KOPT-K1 (cell line): ENCODE measurements around the gene SLX9.

Source experiments
- H3K27ac ChIP-seq: fragments of 200-600 bp; sonication (generic); 2 replicates; pipeline ENCODE4 v1.5.1; 2016; ENCODE audit warnings: antibody characterized with exemption, mild to moderate bottlenecking, low read depth, low read length; ENCODE audit not compliant: poor library complexity, severe bottlenecking
- H3K36me3 ChIP-seq: fragments of 200-600 bp; sonication (generic); 2 replicates; pipeline ENCODE4 v1.5.1; 2017; ENCODE audit warnings: antibody characterized with exemption, mild to moderate bottlenecking, low read length, moderate library complexity; ENCODE audit not compliant: insufficient read depth
- H3K9me3 ChIP-seq: fragments of 200-600 bp; sonication (generic); 2 replicates; pipeline ENCODE4 v1.5.1; 2017; ENCODE audit warnings: antibody characterized with exemption, low read length, mild to moderate bottlenecking; ENCODE audit not compliant: insufficient read depth, poor library complexity, severe bottlenecking

The SLX9 gene

DNA sequence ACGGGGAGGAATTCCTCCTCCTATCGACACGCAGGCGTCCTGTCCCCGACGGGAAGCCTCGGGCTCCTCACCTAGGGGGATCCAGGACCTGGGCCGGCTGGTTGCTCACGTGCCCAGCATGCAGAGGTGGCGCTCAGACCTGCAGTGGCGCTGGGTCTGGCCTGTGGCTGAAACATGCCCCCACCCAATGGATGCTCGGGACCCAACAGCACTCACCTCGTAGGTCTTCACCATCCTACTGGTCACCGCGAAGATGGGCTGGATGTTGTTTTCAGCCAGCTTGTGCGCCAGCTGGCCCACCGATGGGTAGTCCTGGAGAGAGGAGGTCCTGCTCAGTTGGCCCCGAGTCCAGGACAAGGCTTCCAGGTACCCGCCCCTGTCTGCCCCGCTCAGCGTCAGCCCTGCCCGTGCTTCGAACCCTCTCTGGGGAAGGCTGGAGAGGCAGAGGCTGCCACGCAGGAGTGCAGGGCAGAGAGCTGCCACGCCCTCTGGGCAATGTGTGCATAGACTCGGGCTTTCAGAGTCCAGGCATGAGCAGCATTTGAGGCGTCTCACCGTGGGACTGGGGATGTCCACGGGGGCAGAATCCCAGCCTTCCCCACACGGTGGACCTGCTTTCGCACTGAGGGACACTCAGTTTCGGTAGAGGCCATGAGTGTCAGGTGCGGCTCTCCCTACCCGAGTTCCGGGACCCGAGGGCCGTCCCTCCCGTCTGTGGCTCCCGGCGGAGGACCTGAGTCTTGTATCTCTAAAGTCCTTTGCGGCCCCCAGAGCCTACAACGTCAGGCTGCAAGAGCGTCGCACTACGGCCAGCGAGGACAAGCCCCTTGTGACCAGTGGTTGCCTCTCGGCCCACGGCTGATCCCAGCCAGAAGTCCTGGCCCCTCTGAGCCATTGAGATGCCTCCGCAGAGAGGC lies 40.7 kb upstream of the SLX9 start:
- Histone ChIP-seq H3K9me3 (peaks cover 6% of the 10 kb centered on the region), H3K36me3 (peaks cover 89% of the 10 kb centered on the region), H3K27ac (no peak overlapping the region)

DNA sequence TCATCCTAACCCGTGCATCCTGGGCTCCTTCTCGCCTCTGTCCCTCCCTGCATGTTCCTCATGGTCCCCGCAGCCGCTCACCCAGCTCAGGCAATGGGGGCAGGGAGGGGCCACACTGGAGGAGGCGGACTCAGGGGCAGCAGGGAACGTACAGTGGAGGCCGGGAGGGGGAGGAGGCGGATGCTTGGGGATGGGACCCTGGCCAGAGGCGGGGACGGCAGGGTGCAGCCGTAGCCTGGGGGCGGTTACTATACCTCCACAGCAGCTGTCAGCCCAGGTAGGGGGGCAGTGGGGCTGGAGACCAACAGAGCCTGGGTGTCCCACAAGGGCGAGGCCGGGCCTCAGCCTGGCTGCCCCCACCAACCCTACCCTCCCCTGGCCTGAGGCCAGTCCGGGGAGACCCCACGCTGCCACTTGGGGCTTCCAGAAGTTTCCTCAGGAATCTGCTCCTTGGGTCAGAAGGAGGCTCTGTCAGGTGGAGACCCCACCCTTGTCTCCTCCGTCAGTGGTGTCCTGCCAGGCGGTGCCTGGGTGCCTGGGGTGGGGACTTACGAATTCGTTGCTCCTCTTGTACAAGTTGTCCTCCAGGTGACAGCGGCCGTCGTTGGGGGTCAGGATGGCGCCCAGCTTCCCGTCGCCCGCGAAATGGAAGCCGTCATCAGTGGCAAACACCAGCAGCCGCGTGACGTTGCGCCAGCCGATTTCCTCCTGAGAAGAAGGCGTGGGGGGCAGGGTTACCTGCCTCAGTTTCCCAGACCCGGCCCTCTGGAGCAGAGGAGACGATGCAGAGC lies 39.9 kb upstream of the SLX9 start:
- H3K9me3 ChIP-seq, result peaks cover 6% of the 10 kb centered on the region
- no peak overlapping the region for H3K27ac ChIP-seq
- peaks cover 92% of the 10 kb centered on the region for H3K36me3 ChIP-seq

DNA sequence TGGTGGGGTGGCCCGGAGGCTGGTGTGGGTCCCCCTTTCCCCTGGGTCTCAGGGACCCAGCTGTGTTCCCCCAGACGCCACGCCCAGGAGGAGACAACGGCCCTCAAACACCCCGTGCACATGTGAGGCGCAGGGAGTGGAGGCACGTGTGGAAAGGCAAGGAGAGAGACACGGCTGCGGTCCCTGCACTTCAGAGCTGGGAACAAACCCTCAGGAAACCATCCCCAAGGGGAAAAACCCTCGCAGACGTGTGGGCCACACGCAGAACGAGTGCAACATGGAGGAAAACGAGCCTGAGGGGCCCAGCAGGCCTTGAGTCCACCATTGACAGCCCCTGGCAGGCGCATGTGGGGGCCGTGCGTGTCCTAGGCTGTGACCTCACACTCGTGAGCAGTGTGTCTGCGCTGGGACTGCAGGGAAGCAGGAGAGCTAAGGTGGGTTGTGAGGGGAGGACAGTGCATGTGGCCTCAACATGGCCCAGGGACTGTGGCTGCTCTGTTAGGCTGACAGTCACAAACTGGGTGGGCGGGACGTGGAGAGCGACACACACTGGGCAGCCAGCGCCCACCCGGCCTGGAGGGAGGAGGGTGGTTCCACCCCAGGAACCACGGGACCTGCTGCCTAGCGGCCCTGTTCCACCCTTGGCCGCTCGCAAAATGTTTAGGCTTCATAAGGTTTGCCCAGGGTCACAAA lies 39.1 kb upstream of the SLX9 start:
- Histone ChIP-seq H3K27ac (no peak overlapping the region), H3K36me3 (peaks cover 96% of the 10 kb centered on the region), H3K9me3 (peaks cover 6% of the 10 kb centered on the region)

DNA sequence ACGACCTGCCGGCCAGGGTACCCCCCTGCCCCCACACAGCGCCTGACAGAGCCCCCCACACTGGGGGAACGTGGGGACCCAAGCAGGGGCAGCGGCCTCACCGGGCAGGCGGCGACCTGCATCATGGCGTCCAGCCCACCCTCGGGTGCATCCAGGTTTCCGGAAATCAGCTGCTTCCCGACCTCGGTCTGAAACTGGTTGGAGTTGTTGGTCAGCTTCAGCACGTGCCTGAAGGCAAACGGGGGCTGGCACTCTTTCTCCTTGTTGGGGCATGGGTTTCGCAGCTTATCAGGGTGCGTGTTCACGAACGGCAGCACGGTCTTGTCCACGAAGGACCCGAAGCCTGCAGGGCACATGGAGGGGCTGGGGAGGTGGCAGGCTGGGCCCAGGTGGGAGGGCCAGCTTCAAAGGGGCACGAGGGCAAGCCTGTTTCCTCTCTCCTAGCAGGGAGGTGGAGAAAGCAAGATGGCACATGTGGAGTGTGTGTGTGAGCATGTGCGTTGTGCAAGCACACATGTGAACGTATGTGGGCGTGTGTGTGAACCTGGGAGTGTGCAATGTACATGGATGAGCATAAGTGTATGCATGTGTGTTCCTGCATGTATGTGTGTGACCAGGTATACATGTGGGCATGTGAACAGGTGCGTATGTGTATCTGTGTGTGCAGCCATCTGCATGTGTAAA lies 38.3 kb upstream of the SLX9 start:
- Histone ChIP-seq H3K36me3 (peaks cover 100% of the 10 kb centered on the region), H3K9me3 (peaks cover 6% of the 10 kb centered on the region), H3K27ac (no peak overlapping the region)

DNA sequence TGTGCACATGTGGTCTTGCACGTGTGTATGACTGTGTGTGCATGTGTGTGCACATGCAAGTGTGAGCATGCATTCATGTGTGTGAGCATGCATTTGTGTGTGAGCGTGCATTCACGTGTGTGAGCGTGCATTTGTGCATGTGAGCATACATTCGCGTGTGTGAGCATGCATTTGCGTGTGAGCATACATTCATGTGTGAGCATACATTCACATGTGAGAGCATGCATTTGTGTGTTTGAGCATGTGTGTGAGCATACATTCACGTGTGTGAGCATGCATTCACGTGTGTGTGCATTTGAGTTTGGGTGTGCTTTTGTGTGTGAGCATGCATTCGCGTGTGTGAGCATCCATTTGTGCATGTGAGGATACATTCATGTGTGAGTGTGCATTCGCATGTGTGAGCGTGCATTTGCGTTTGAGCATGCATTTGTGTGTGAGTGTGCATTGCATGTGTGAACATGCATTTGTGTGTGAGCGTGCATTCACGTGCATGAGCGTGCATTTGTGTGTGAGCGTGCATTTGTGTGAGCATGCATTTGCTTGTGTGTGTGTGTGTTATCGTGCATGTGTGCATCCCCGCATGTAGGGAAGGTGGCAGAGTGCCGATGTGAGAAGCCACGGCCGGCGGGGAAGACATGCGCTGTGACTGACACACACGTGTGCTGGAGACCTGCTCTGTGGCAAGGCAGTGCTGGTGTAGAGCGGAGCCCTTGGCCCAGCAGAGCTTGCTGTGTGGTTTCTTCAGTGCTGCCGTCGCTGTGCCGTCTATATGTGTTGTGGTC lies 37.4 kb upstream of the SLX9 start:
- Histone ChIP-seq H3K36me3 (peaks cover 100% of the 10 kb centered on the region), H3K27ac (no peak overlapping the region), H3K9me3 (peaks cover 6% of the 10 kb centered on the region)

DNA sequence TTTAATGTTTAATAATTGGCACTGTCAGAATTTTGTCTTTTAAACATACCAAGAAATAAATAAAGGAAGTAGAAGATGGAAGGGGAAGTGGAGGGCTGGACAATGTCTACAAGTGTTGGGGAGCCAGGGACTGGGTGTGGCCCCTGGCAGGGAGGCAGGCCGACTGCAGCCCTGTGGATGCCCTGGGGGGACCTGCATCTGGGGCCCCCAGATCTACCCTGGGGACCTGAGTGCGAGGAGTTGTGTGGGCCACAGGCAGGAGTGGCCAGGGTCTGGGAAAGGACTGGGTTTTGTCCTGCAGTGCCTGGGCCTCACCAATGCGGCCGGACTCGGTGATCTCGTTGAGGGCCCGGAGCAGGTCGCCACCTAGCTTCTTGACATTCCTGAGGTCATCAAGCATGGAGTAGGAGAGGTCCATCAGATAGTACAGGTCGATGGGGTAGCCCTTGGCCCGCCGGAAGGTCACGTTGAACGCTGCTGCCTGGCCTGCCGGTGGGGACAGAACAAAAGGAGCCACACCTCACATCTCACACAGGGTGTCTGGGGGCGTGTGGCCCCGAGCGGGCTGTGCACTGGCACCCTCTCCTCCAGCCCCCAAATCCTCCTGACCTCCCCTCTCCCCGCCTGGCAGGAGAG lies 36.7 kb upstream of the SLX9 start:
- peaks cover 94% of the 10 kb centered on the region for H3K36me3 ChIP-seq
- H3K27ac ChIP-seq, result no peak overlapping the region
- peaks cover 6% of the 10 kb centered on the region for H3K9me3 ChIP-seq

DNA sequence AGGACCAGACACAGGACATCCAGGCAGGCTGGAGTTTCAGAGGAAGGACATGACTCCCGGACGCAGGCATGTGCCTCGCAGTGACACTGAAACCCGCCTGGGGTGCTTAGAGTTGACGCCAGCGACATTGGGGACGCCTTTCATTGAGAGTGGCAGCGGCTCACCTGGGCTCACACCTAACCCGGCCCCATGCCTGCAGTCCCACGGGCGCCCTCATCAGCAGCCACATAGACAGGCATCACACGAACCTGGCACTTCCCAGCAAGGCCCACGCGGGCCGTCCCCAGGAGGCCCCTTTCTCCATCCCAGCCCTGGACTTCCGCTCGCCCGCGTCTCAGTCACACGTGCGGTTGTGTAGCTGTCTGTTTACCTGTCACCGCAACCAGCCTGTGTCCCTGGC lies 36.1 kb upstream of the SLX9 start:
- H3K36me3 ChIP-seq, result peaks cover 92% of the 10 kb centered on the region

DNA sequence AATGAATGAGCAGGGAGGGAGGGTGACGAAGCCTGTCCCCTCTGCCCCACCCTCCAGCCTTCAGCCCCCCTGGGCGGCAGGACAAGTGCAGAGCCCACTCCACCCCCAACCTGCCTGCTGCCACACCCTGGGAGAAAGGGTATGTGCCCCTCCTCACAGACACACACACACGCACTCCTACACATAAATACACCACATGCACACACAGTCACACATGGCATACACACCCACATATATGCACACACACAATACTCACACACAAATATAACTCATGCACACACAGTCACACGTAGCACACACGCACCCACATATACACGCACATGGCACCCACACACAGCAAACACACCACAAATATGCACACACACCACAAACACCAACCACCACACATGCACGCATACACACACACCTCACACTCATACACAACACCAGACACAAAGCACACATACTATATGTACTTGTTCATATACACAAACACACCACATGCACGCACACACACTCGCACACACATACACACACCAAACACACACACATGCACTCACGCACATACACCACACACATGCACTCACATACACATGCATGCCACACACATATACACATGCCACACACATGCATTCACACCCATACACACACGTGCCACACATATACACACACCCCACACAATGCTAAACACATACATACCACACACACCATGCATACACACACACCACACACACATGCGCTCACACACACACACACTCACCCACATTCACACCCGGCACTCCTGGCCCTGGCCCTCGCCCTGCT lies 35.5 kb upstream of the SLX9 start:
- H3K27ac ChIP-seq, result no peak overlapping the region
- peaks cover 6% of the 10 kb centered on the region for H3K9me3 ChIP-seq
- H3K36me3 ChIP-seq, result peaks cover 92% of the 10 kb centered on the region

More for the DNA sequence above, 36.1 kb upstream of the SLX9 start:
- Histone ChIP-seq H3K9me3 (peaks cover 6% of the 10 kb centered on the region), H3K27ac (no peak overlapping the region)

DNA sequence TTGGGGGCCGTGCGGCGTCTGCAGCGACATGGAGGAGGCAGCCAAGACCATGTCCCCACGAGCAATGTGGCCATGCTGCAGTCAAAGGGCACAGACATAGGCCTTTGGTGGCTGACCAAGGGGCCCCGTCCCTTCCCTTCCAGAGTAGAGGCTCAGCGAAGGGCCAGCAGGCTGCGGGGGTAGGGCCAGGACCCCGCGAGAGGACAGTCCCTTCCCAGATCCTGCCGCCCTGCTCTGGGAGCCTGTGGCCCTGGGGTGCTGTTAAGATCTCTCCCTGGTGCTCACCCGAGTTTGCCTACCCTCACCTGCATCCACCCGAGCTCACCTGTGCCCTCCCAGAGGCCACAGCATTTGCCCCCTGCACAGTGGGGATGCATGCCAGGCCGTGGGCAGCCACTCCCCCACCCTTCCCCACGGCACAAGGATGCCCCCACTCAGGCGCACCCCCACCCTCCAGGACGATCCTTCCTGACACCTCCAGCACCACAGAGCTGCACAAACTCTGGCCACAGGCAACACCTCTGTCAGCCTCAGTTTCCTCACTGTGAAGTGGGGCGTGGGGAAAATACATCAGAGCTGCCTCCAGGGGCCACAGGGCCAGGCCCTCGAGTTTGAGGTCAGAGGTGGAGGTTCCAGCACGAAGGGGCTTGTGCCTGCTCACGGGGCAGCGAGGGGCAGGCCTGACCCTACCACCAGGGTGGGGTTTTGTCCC lies 34.7 kb upstream of the SLX9 start:
- H3K9me3 ChIP-seq, result peaks cover 6% of the 10 kb centered on the region
- H3K36me3 ChIP-seq, result peaks cover 92% of the 10 kb centered on the region

DNA sequence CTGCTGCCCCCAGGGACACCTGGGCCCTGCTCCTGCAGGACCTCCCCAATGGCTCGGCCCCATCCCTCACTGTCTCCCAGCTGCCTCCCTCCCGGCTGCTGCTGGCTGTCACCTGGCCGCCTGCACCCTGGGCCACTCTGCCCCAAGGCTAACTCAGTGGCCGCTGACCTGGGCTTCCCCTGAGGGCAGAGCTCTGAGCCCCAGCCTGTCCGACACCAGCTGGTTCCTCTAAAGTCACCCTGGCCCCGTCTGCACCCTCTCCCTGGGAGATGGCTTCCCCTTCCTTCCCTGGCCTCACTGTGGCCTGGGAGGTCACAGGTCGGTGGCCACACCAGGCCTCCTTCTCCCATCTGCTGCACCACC lies 34.1 kb upstream of the SLX9 start:
- Histone ChIP-seq H3K36me3 (peaks cover 91% of the 10 kb centered on the region), H3K9me3 (peaks cover 6% of the 10 kb centered on the region), H3K27ac (no peak overlapping the region)

More for the DNA sequence above, 34.7 kb upstream of the SLX9 start:
- H3K27ac ChIP-seq, result no peak overlapping the region

DNA sequence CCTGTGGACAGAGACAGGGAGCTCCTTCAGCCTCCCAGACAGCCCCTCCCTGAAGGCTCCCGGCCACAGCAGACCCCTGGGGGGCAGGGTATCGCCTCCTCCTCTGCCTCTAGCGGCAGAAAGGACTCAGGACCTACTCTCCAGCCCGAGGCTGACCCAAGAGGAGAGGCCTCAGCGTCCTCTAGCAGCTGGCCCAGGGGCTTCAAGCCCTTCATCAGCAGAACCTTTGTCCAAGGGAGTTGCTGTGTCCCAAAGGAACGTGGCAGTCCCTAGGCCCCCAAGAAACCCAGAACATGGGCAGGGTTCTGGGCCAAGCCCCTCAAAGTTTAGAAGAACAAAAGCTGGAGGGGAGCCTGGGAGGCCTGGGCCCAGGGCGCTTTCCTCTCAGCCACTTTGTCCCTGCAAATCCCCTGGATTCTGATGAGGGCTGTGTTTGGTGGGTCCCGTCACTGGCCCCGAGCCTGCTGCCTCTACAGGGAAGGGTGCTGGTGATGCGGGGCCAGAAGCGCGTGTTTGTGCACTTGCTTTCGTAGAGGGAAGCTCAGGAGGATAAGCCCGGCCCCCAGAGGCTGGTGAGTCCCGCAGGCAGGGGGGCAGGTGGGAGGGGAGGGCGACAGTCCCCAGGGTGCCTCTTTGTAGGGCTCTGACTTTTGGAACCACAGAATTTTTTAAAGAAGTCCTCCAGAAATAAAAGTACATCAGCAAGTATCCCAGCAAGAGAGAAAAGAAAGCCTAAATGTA lies 32.4 kb upstream of the SLX9 start:
- Histone ChIP-seq H3K36me3 (peaks cover 74% of the 10 kb centered on the region), H3K9me3 (peaks cover 4% of the 10 kb centered on the region), H3K27ac (no peak overlapping the region)
